ENCODE results near the gene NSRP1. TPM values are rescaled to one million over a fixed set of nuclear protein-coding genes. Genes with fewer than 3 reads are reported as not detected.

Gene NSRP1
- total RNA-seq, 1 experiment from 2014 or later: 28.0 TPM

GRCh38 chr17:30165960-30166359, 49.3 kb downstream of the NSRP1 start:
- no peaks in the 10 kb centered on the region for H3K9me3 ChIP-seq
- no peak overlapping the region for H3K4me3 ChIP-seq (ENCODE audit: low read depth, low read length)
- no peaks in the 10 kb centered on the region for H3K4me1 ChIP-seq
- Mint-ChIP-seq H3K4me1 (ENCODE audit: low read depth, unreplicated experiment) (no peaks in the 10 kb centered on the region), H3K27ac (ENCODE audit: unreplicated experiment) (no peak overlapping the region), H3K27me3 (ENCODE audit: insufficient read depth, unreplicated experiment) (no peaks in the 10 kb centered on the region), H3K4me3 (ENCODE audit: unreplicated experiment) (no peak overlapping the region), H3K36me3 (ENCODE audit: insufficient read depth, unreplicated experiment) (peaks cover 16% of the 10 kb centered on the region), H3K9me3 (ENCODE audit: unreplicated experiment) (no peaks in the 10 kb centered on the region)
- no peaks in the 10 kb centered on the region for H3K36me3 ChIP-seq (ENCODE audit: control insufficient read depth, insufficient read depth, low read length)
- ChIA-PET POLR2A (no interaction called here), CTCF (no interaction called here)
- no peak for TF ChIP-seq CTCF (IDR thresholded peaks at IDR 0.05; ENCODE audit: insufficient read depth in 1 of 2, low read depth in 1 of 2, low read length in 1 of 2, severe bottlenecking in 1 of 2, unreplicated experiment in 1 of 2)
- intact Hi-C loops (cut with micrococcal nuclease; ENCODE audit: unreplicated experiment): no loop called here
- no peak for DNase-seq
- BruUV-seq (replicated peaks): no TSS peak
- no peaks in the 10 kb centered on the region for H3K27me3 ChIP-seq (replicated peaks; ENCODE audit: control insufficient read depth, insufficient read depth, low read length)

GRCh38 chr17:30170415-30170987, 53.9 kb downstream of the NSRP1 start:
- Mint-ChIP-seq H3K9me3 (ENCODE audit: unreplicated experiment) (no peaks in the 10 kb centered on the region), H3K27me3 (ENCODE audit: insufficient read depth, unreplicated experiment) (no peaks in the 10 kb centered on the region), H3K36me3 (ENCODE audit: insufficient read depth, unreplicated experiment) (peaks cover 30% of the 10 kb centered on the region), H3K4me1 (ENCODE audit: low read depth, unreplicated experiment) (no peaks in the 10 kb centered on the region), H3K4me3 (ENCODE audit: unreplicated experiment) (no peak overlapping the region), H3K27ac (ENCODE audit: unreplicated experiment) (no peak overlapping the region)
- CTCF ChIA-PET: no interaction called here
- no peak for DNase-seq
- BruUV-seq (replicated peaks): no TSS peak
- H3K4me1 ChIP-seq: no peaks in the 10 kb centered on the region
- POLR2A ChIA-PET: no interaction called here
- H3K27me3 ChIP-seq (replicated peaks; ENCODE audit: control insufficient read depth, insufficient read depth, low read length): no peaks in the 10 kb centered on the region
- no peak for TF ChIP-seq CTCF (IDR thresholded peaks at IDR 0.05; ENCODE audit: insufficient read depth in 1 of 2, low read depth in 1 of 2, low read length in 1 of 2, severe bottlenecking in 1 of 2, unreplicated experiment in 1 of 2)
- no peak overlapping the region for H3K4me3 ChIP-seq (ENCODE audit: low read depth, low read length)
- no peaks in the 10 kb centered on the region for H3K36me3 ChIP-seq (ENCODE audit: control insufficient read depth, insufficient read depth, low read length)
- intact Hi-C loops (cut with micrococcal nuclease; ENCODE audit: unreplicated experiment): no loop called here
- H3K9me3 ChIP-seq: no peaks in the 10 kb centered on the region

GRCh38 chr17:30172560-30172959, 55.9 kb downstream of the NSRP1 start:
- Histone ChIP-seq H3K4me1 (no peaks in the 10 kb centered on the region), H3K9me3 (no peaks in the 10 kb centered on the region), H3K27me3 (replicated peaks; ENCODE audit: control insufficient read depth, insufficient read depth, low read length) (no peaks in the 10 kb centered on the region), H3K4me3 (ENCODE audit: low read depth, low read length) (no peak overlapping the region), H3K36me3 (ENCODE audit: control insufficient read depth, insufficient read depth, low read length) (no peaks in the 10 kb centered on the region)
- CTCF ChIA-PET: no interaction called here
- no peaks in the 10 kb centered on the region for H3K27me3 Mint-ChIP-seq (ENCODE audit: insufficient read depth, unreplicated experiment)
- no peak for DNase-seq
- no TSS peak for BruUV-seq (replicated peaks)
- intact Hi-C loops (cut with micrococcal nuclease; ENCODE audit: unreplicated experiment): no loop called here
- TF ChIP-seq CTCF (IDR thresholded peaks at IDR 0.05; ENCODE audit: insufficient read depth in 1 of 2, low read depth in 1 of 2, low read length in 1 of 2, severe bottlenecking in 1 of 2, unreplicated experiment in 1 of 2): no peak
- POLR2A ChIA-PET: no interaction called here
- H3K4me3 Mint-ChIP-seq (ENCODE audit: unreplicated experiment): no peak overlapping the region
- H3K27ac Mint-ChIP-seq (ENCODE audit: unreplicated experiment): no peak overlapping the region
- peaks cover 43% of the 10 kb centered on the region for H3K36me3 Mint-ChIP-seq (ENCODE audit: insufficient read depth, unreplicated experiment)
- no peaks in the 10 kb centered on the region for H3K4me1 Mint-ChIP-seq (ENCODE audit: low read depth, unreplicated experiment)
- H3K9me3 Mint-ChIP-seq (ENCODE audit: unreplicated experiment): no peaks in the 10 kb centered on the region
